HEK293 (cell line): ENCODE results near the gene METRNL.

Source experiments
- BCL11A ChIP-seq: fragments of 450-650 bp; formaldehyde crosslinking; IDR thresholded peaks from 2 replicates; pipeline ENCODE4 v1.5.1; 2016; ENCODE audit warnings: low read depth, missing biosample characterization, missing genetic modification characterization
- CTCF ChIP-seq: fragments of 450-650 bp; formaldehyde crosslinking; IDR thresholded peaks from 2 replicates; pipeline ENCODE4 v1.5.1; 2016; ENCODE audit warnings: missing biosample characterization, missing genetic modification characterization
- PRDM1 ChIP-seq: fragments of 450-650 bp; formaldehyde crosslinking; IDR thresholded peaks from 2 replicates; pipeline ENCODE4; 2016; ENCODE audit warnings: missing biosample characterization, missing genetic modification characterization
- REST ChIP-seq: fragments of 450-650 bp; formaldehyde crosslinking; IDR thresholded peaks from 2 replicates; pipeline ENCODE4 v1.5.1; 2016; ENCODE audit warnings: missing biosample characterization, missing genetic modification characterization
- ZNF174 ChIP-seq: fragments of 450-650 bp; formaldehyde crosslinking; IDR thresholded peaks from 2 replicates; pipeline ENCODE4 v1.5.0; 2017; ENCODE audit warnings: missing biosample characterization, mild to moderate bottlenecking, missing genetic modification characterization
- ZNF423 ChIP-seq: fragments of 450-650 bp; formaldehyde crosslinking; IDR thresholded peaks from 2 replicates; pipeline ENCODE4 v1.5.1; 2016; ENCODE audit warnings: missing biosample characterization, missing genetic modification characterization
- ZNF510 ChIP-seq: fragments of 450-650 bp; formaldehyde crosslinking; IDR thresholded peaks from 2 replicates; pipeline ENCODE4 v1.5.1; 2018; ENCODE audit warnings: mild to moderate bottlenecking, missing genetic modification characterization, missing biosample characterization; ENCODE audit not compliant: insufficient replicate concordance
- ZSCAN18 ChIP-seq: fragments of 450-650 bp; formaldehyde crosslinking; IDR thresholded peaks from 2 replicates; pipeline ENCODE4 v1.5.1; 2016; ENCODE audit warnings: missing biosample characterization, missing genetic modification characterization

- no peak for TF ChIP-seq BCL11A (tag by site-specific recombination)
- no peak for TF ChIP-seq CTCF (tag by site-specific recombination)
- no peak for TF ChIP-seq REST (tag by site-specific recombination)
- TF ChIP-seq ZNF510, result no peak
- no peak for TF ChIP-seq ZNF423 (tag by site-specific recombination)
- TF ChIP-seq ZSCAN18 (tag by site-specific recombination), result no peak
- TF ChIP-seq ZNF174, result no peak
- no peak for TF ChIP-seq PRDM1 (tag by site-specific recombination)
Measured at GRCh38 chr17:83103943-83104311, 24.5 kb downstream of the METRNL start.
